H1 (cell line): ENCODE data around the gene FIZ1. TPM values are rescaled to one million over a fixed set of nuclear protein-coding genes. Genes with fewer than 3 reads are reported as not detected.
A peak's percentile ranks its signal among the peaks of the same experiment; 100 is the strongest.

Source experiments
- CTCF ChIA-PET: fragments of 300-600 bp; sonication (Branson Sonifier 250); formaldehyde crosslinking; loops from one replicate; lab custom pipeline; 2021; ENCODE audit not compliant: partially characterized antibody; lab: Charles Lee
- POLR2A ChIA-PET: fragments of 300-600 bp; sonication (Branson Sonifier 250); formaldehyde crosslinking; loops from one replicate; lab custom pipeline; 2021; ENCODE audit warnings: inconsistent platforms; ENCODE audit not compliant: partially characterized antibody; lab: Charles Lee
- DNase-seq, 2 experiments: peaks; one replicate each; pipeline versions ENCODE4 v3.0.0 to v3.0.0-alpha.2; 2010 to 2022; ENCODE audit warnings: low spot score in 2 of 2, low read depth in 1 of 2, mixed read lengths in 1 of 2
- FAIRE-seq: peaks from 2 replicates; lab custom pipeline; 2011; peaks lifted over from hg19 to GRCh38; lab: Jason Lieb, UNC
- H2AFZ ChIP-seq: 2 replicates; pipeline ENCODE4 v1.8.1; 2012; ENCODE audit warnings: low read length, inconsistent platforms
- H2AK5ac ChIP-seq: 2 replicates; pipeline ENCODE4 v1.6.1; 2013; ENCODE audit warnings: low read depth, low read length
- H2BK120ac ChIP-seq: replicated peaks from 2 replicates; pipeline ENCODE3; 2013; ENCODE audit warnings: low read depth, low read length, inconsistent platforms
- H2BK12ac ChIP-seq: 2 replicates; pipeline ENCODE4 v1.6.1; 2013; ENCODE audit warnings: low read depth, low read length
- H2BK15ac ChIP-seq: 2 replicates; pipeline ENCODE4 v1.6.1; 2013; ENCODE audit warnings: low read length
- H2BK20ac ChIP-seq: 2 replicates; pipeline ENCODE4 v1.6.1; 2013; ENCODE audit warnings: low read length
- H2BK5ac ChIP-seq: 2 replicates; pipeline ENCODE4 v1.6.1; 2013; ENCODE audit warnings: low read depth, low read length
- H3K14ac ChIP-seq: 2 replicates; pipeline ENCODE4 v1.6.1; 2013; ENCODE audit warnings: inconsistent platforms; ENCODE audit not compliant: insufficient read length
- H3K18ac ChIP-seq: 2 replicates; pipeline ENCODE4 v1.6.1; 2013; ENCODE audit warnings: low read length; ENCODE audit errors: extremely low read depth
- H3K23ac ChIP-seq: 2 replicates; pipeline ENCODE4 v1.6.1; 2013; ENCODE audit warnings: inconsistent platforms; ENCODE audit not compliant: insufficient read length
- H3K23me2 ChIP-seq: 2 replicates; pipeline ENCODE4 v1.6.1; 2013; ENCODE audit warnings: low read depth, low read length
- H3K27ac ChIP-seq: 2 replicates; pipeline ENCODE4 v1.6.1; 2011; ENCODE audit warnings: low read depth, low read length, inconsistent platforms
- H3K27me3 ChIP-seq, 4 experiments: replicated peaks in 1 of 4; 1 replicate in 1 of 4; 2 replicates in 3 of 4; pipeline versions ENCODE4 v1.6.1 to v1.8.1; 2011 to 2013; ENCODE audit warnings: low read length in 3 of 4, mild to moderate bottlenecking in 3 of 4, inconsistent platforms in 2 of 4, mixed read lengths in 2 of 4, moderate library complexity in 1 of 4; ENCODE audit not compliant: control insufficient read depth in 3 of 4, insufficient read depth in 3 of 4; ENCODE audit errors: extremely low read depth in 1 of 4
- H3K36me3 ChIP-seq, 4 experiments: 2 replicates each; pipeline versions ENCODE4 v1.6.1 to v1.8.1; 2011 to 2013; ENCODE audit warnings: mild to moderate bottlenecking in 4 of 4, low read length in 3 of 4, moderate library complexity in 2 of 4, control low read depth in 1 of 4, inconsistent platforms in 1 of 4; ENCODE audit not compliant: insufficient read depth in 4 of 4, control insufficient read depth in 2 of 4
- H3K4ac ChIP-seq: replicated peaks from 2 replicates; pipeline ENCODE3; 2013; ENCODE audit warnings: low read length, low read depth, mixed read lengths, inconsistent platforms; ENCODE audit not compliant: insufficient read length
- H3K4me1 ChIP-seq, 4 experiments: replicated peaks in 1 of 4; 1 replicate in 1 of 4; 2 replicates in 3 of 4; pipeline versions ENCODE4 v1.6.1 to v1.8.1; 2011 to 2013; ENCODE audit warnings: low read length in 3 of 4, inconsistent platforms in 2 of 4, mixed read lengths in 1 of 4; ENCODE audit not compliant: insufficient read depth in 4 of 4, control insufficient read depth in 3 of 4
- H3K4me2 ChIP-seq, 2 experiments: 2 replicates each; pipeline versions ENCODE4 v1.6.1 to v1.8.1; 2011 to 2013; ENCODE audit warnings: low read depth in 2 of 2, low read length in 2 of 2, control low read depth in 1 of 2, inconsistent platforms in 1 of 2, mild to moderate bottlenecking in 1 of 2; ENCODE audit not compliant: insufficient read depth in 1 of 2
- H3K4me3 ChIP-seq, 4 experiments: fragments of 200-600, 300-600 bp in 1 of 4; sonication (generic), shearing (Covaris generic), sonication (Bioruptor Twin) in 1 of 4; 2 replicates each; pipeline versions ENCODE4 v1.5.1 to v1.8.1; 2011 to 2016; ENCODE audit warnings: low read length in 4 of 4, low read depth in 3 of 4, control low read depth in 2 of 4, inconsistent platforms in 2 of 4, mild to moderate bottlenecking in 2 of 4, mixed read lengths in 1 of 4, moderate library complexity in 1 of 4; ENCODE audit not compliant: insufficient read depth in 2 of 4; ENCODE audit errors: extremely low read depth in 1 of 4
- H3K56ac ChIP-seq: replicated peaks from 2 replicates; pipeline ENCODE3; 2013; ENCODE audit warnings: low read depth, mild to moderate bottlenecking, mixed read lengths, low read length, inconsistent platforms; ENCODE audit not compliant: insufficient read length
- H3K79me1 ChIP-seq: 2 replicates; pipeline ENCODE4 v1.6.1; 2013; ENCODE audit warnings: low read depth, low read length, control low read depth
- H3K79me2 ChIP-seq, 2 experiments: 2 replicates each; pipeline versions ENCODE4 v1.6.1 to v1.8.1; 2012 to 2013; ENCODE audit warnings: low read length in 2 of 2, mild to moderate bottlenecking in 2 of 2, inconsistent platforms in 1 of 2; ENCODE audit not compliant: insufficient read depth in 2 of 2, control insufficient read depth in 1 of 2
- H3K9ac ChIP-seq, 4 experiments: replicated peaks in 1 of 4; 1 replicate in 1 of 4; 2 replicates in 3 of 4; pipeline versions ENCODE4 v1.6.1 to v1.8.1; 2011 to 2013; ENCODE audit warnings: low read depth in 3 of 4, low read length in 3 of 4, control low read depth in 2 of 4, mild to moderate bottlenecking in 2 of 4, moderate library complexity in 2 of 4, inconsistent platforms in 1 of 4; ENCODE audit errors: extremely low read depth in 1 of 4
- H3K9me3 ChIP-seq, 2 experiments: 2 replicates each; pipeline versions ENCODE4 v1.6.1 to v1.8.1; 2012 to 2013; ENCODE audit warnings: mild to moderate bottlenecking in 2 of 2, moderate library complexity in 2 of 2, control low read depth in 1 of 2, inconsistent platforms in 1 of 2, low read depth in 1 of 2, low read length in 1 of 2, mixed read lengths in 1 of 2; ENCODE audit not compliant: insufficient read depth in 2 of 2
- H4K20me1 ChIP-seq, 2 experiments: replicated peaks in 1 of 2; 2 replicates each; pipeline versions ENCODE3 to v1.8.1; 2011 to 2013; ENCODE audit warnings: inconsistent platforms in 2 of 2, low read length in 2 of 2, mild to moderate bottlenecking in 1 of 2; ENCODE audit not compliant: insufficient read depth in 2 of 2, control insufficient read depth in 1 of 2
- H4K5ac ChIP-seq: 2 replicates; pipeline ENCODE4 v1.6.1; 2013; ENCODE audit warnings: low read length, low read depth, mixed read lengths, inconsistent platforms; ENCODE audit not compliant: insufficient read length
- H4K8ac ChIP-seq: 2 replicates; pipeline ENCODE4 v1.8.0; 2013; ENCODE audit warnings: mild to moderate bottlenecking, moderate library complexity, low read length, inconsistent platforms; ENCODE audit not compliant: insufficient read depth; ENCODE audit errors: extremely low read depth
- H4K91ac ChIP-seq: replicated peaks from 2 replicates; pipeline ENCODE3; 2013; ENCODE audit warnings: low read length, mixed read lengths, inconsistent platforms; ENCODE audit not compliant: insufficient read length
- ATF2 ChIP-seq: IDR thresholded peaks from 2 replicates; pipeline ENCODE4 v1.6.1; 2012; ENCODE audit warnings: low read length, inconsistent platforms
- BCL11A ChIP-seq, 2 experiments: IDR thresholded peaks; one replicate each; pipeline ENCODE4 v1.6.1; 2011; ENCODE audit warnings: low read depth in 2 of 2, low read length in 2 of 2, mild to moderate bottlenecking in 2 of 2
- EGR1 ChIP-seq: IDR thresholded peaks from 2 replicates; pipeline ENCODE4 v1.6.1; 2011; ENCODE audit warnings: low read depth, low read length, borderline replicate concordance
- KDM4A ChIP-seq: IDR thresholded peaks from one replicate; pipeline ENCODE4 v1.7.1; 2012; ENCODE audit warnings: low read depth, mild to moderate bottlenecking, moderate library complexity, low read length, inconsistent platforms; ENCODE audit not compliant: severe bottlenecking
- RFX5 ChIP-seq: IDR thresholded peaks from 2 replicates; pipeline ENCODE4 v1.6.1; 2011; ENCODE audit warnings: low read depth, low read length, improper control_type of control experiment, borderline replicate concordance
- SP2 ChIP-seq: IDR thresholded peaks from 2 replicates; pipeline ENCODE4 v1.6.1; 2012; ENCODE audit warnings: mild to moderate bottlenecking, low read length, inconsistent platforms
- WGBS, 2 experiments: shearing (Covaris generic) in 1 of 2; methylation state at CpG; one replicate each; pipeline versions ENCODE4 v1.1.6 to v1.1.7; 2013 to 2015; ENCODE audit warnings: low lambda C conversion rate in 2 of 2, mixed read lengths in 2 of 2, inconsistent platforms in 1 of 2, low coverage in 1 of 2, missing lambda C conversion rate in 1 of 2; ENCODE audit not compliant: insufficient replicate concordance in 2 of 2, insufficient coverage in 1 of 2, insufficient read length in 1 of 2; ENCODE audit errors: extremely low coverage in 1 of 2, missing lambda C conversion rate in 1 of 2; 5-methylcytosine and 5-hydroxymethylcytosine counted together
- polyA plus RNA-seq, 7 experiments: library from polyadenylated mRNA; depleted of rRNA in 3 of 7; stranded (reverse) in 5 of 7; unstranded in 2 of 7; fragments of >200 nt in 5 of 7; fragments of 200-250 nt in 2 of 7; gene quantifications; 1 replicate in 5 of 7; 2 replicates in 1 of 7; 4 replicates in 1 of 7; pipeline versions ENCODE4 v1.2.1 to v1.2.3, GENCODE V29; 2011 to 2013; ENCODE audit warnings: missing spikeins in 2 of 7, mixed read lengths in 2 of 7
- total RNA-seq: library from RNA; stranded (reverse); fragmentation: NEBNext Ultra II Directional; extraction: Animal tissue kit (Norgen Biotek cat#: 25700); gene quantifications from 2 replicates; pipeline ENCODE4 v1.2.1, GENCODE V29; 2021

The FIZ1 gene
- total and polyA plus RNA-seq, 2 of the 8 experiments (the other 6 are each of a cell fraction or from before 2014, with no cell fraction given), result 9.1 to 18.5 TPM

DNA sequence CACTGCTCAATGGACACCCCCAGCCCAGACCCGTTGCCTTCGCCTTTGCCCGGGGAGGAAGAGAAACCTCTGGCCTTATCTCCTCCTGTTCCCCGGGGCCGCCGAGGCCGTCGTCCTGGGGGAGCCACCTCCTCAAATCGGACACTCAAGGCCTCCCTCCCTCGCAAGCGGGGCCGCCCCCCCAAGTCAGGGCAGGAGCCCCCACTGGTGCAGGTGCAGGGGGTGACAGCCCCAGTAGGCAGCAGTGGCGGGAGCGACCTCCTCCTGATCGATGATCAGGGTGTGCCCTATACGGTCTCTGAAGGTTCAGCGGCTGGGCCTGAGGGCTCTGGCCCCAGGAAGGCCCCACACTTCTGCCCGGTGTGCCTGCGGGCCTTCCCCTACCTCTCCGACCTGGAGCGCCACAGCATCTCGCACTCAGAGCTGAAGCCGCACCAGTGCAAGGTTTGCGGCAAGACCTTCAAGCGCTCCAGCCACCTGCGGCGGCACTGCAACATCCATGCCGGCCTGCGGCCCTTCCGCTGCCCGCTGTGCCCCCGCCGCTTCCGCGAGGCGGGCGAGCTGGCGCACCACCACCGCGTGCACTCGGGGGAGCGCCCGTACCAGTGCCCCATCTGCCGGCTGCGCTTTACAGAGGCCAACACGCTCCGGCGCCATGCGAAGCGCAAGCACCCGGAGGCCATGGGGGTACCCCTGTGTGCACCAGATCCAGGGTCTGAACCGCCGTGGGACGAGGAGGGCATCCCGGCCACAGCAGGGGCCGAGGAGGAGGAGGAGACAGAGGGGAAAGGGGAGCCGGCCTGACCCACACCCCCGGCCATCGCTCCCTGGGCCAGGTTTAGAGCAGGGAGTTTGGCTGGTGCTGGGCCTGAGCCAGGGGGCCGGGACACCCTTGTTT lies 3.0 kb upstream of the FIZ1 start:
- FAIRE-seq, result no peak
- TF ChIP-seq RFX5, result no peak
- no peak for TF ChIP-seq KDM4A
- no peak for TF ChIP-seq EGR1
- TF ChIP-seq BCL11A (IDR thresholded peaks at IDR 0.05; ENCODE audit: low read depth in 2 of 2, low read length in 2 of 2), result no peak
- TF ChIP-seq SP2, result no peak
- TF ChIP-seq ATF2, result no peak

More for the DNA sequence above, 3.0 kb upstream of the FIZ1 start:
- Histone ChIP-seq H3K9ac (no peak overlapping the region), H3K27me3 (no peaks in the 10 kb centered on the region), H3K4me3 (no peak overlapping the region), H3K4ac (no peak overlapping the region), H2BK12ac (0 out of 2 replicates have a peak overlapping the region, but pooled peaks have one; percentile 68), H3K18ac (no peak overlapping the region), H2AK5ac (peak overlapping the region; percentile 84; the same call in 1 of the 2 replicates), H3K27ac (no peak overlapping the region), H3K14ac (no peak overlapping the region), H3K56ac (no peak overlapping the region), H3K4me2 (no peak overlapping the region; a peak in 1 of 4 replicates), H2BK5ac (0 out of 2 replicates have a peak overlapping the region, but pooled peaks have one; percentile 66), H3K79me2 (peaks cover 0 to 10% of the 10 kb centered on the region in 2 experiments; a peak in 2 of 4 replicates), H3K4me1 (peaks cover 0 to 16% (median 12%) of the 10 kb centered on the region in 4 experiments; a peak in 6 of 7 replicates), H4K91ac (peak overlapping the region; percentile 45), H2BK20ac (no peak overlapping the region), H2AFZ (no peak overlapping the region), H3K23ac (no peak overlapping the region), H3K23me2 (peaks cover 21% of the 10 kb centered on the region), H2BK15ac (peak overlapping the region; percentile 46; the same call in 1 of the 2 replicates), H4K5ac (no peak overlapping the region), H4K20me1 (peaks cover 2 to 8% of the 10 kb centered on the region in 2 experiments), H2BK120ac (no peak overlapping the region), H3K79me1 (peaks cover 3% of the 10 kb centered on the region; the same call in 1 of the 2 replicates), H4K8ac (peak overlapping the region; percentile 6), H3K36me3 (no peaks in the 10 kb centered on the region; a peak in 1 of 8 replicates), H3K9me3 (no peaks in the 10 kb centered on the region)
- DNase-seq, result peak in 1 of 2 experiments; percentile 45
- CTCF ChIA-PET, result interaction anchor here (0.9 kb wide), 1 partner anchor 55 kb away, joined by 3 read pairs; no protein-coding TSS in a partner anchor
- POLR2A ChIA-PET, result interaction anchor here (0.9 to 3.6 kb wide), 4 partner anchors 9 to 55 kb away, joined by 3 to 18 read pairs (median 4); partner anchors contain the start of gene ZNF784
- WGBS, 2 experiments, result 95% methylated on average over 53 of the region's 60 CpGs; no CpG with 5 or more reads in 1 of the 2 experiments
